ENCODE measurements around the gene ANKDD1B.
A peak's percentile ranks its signal among the peaks of the same experiment; 100 is the strongest.

ANKDD1B gene

DNA sequence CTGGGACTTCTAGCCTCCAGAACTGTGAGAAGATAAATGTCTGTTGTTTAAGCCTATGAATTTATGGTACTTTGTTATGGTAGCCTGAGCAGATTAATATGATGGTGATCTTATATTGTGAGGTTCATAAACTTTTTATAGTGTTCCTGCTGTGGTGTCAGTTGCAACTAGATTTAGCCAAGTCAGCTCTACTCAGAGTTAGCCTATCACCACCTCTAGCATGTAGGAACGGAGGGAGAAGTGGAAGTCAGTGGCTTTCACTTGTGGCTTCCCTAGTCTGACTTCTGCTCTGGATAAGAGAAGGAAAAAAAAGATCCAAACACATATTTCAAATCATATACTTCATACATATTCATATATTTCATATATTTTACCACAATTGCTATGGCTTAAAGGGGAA, 99.4 kb downstream of the ANKDD1B start:
- DNase-seq = no peak

DNA sequence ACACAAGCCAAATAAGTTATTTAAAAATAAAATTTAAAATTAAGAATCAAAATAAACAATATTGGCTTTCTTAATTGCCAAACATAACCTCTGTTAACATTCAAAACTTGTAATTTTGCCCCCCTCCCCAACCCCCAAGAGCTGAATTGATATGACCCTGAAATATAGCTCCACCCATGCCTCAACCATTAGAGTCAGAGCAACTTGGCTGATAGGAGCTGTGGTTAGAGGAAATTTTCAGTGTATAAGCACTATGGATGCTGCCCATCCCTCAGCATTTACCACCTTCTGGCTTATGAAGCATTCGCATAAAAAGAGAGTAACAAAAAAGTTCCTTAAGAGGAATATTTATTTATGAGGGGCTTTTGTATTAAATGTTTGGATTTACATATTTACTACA, 99.9 kb downstream of the ANKDD1B start:
- no peak for DNase-seq

DNA sequence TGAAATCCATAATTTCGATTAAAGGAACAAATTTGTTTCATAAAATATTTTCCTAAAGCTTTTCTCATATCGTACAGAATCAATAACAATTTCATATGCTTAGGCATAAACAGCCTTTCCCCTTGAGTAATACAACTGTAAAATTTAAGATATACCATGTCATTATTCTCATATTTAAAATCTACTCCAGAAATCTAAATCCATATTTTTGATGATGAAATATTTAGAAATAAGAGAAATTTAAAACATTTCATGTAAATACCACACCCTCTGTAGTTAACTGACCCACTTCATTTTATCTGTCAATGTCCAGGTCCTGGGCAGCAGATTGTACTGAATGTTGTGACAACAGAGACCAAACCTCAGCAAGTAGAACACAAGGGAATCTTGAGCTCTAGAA, 100.8 kb downstream of the ANKDD1B start:
- DNase-seq = no peak

GRCh38 chr5:75716715-75717081, 105.4 kb downstream of the ANKDD1B start:
- no peak for DNase-seq

GRCh38 chr5:75717082-75717922, 106.0 kb downstream of the ANKDD1B start, which contains the start of gene POC5:
TSS of gene POC5 (minus strand) at chr5:75717437. CDS start at chr5:75712937, 4,500 bp downstream.
- DNase-seq = peak; percentile 99

- no peak for DNase-seq
Measured at GRCh38 chr5:75720882-75721281, 109.6 kb downstream of the ANKDD1B start.
